Cardiac fibroblast (primary cell): ENCODE measurements around the gene BSPRY.
"Not testable (repeated sequence)": the region's sequence is repeated elsewhere in the genome, so short reads cannot be mapped to it uniquely, and the experiment has no call there.

Source experiments
- DNase-seq, 2 donors: peaks; one replicate each; pipeline versions ENCODE4 v3.0.0 to v3.0.0-alpha.2; 2010; ENCODE audit warnings: low read depth in 2 of 2
- H3K4me3 ChIP-seq, 2 donors: replicated peaks in 1 of 2; 1 replicate in 1 of 2; 2 replicates in 1 of 2; pipeline ENCODE4 v1.5.1; 2011; ENCODE audit warnings: low read depth in 2 of 2, low read length in 2 of 2, mild to moderate bottlenecking in 2 of 2, moderate library complexity in 1 of 2
- TF ChIP-seq, protein P1 (sequence below): IDR thresholded peaks from one replicate; pipeline ENCODE4 v1.5.1; 2011; ENCODE audit warnings: low read depth, mild to moderate bottlenecking, low read length, inconsistent platforms

Gene BSPRY

DNA sequence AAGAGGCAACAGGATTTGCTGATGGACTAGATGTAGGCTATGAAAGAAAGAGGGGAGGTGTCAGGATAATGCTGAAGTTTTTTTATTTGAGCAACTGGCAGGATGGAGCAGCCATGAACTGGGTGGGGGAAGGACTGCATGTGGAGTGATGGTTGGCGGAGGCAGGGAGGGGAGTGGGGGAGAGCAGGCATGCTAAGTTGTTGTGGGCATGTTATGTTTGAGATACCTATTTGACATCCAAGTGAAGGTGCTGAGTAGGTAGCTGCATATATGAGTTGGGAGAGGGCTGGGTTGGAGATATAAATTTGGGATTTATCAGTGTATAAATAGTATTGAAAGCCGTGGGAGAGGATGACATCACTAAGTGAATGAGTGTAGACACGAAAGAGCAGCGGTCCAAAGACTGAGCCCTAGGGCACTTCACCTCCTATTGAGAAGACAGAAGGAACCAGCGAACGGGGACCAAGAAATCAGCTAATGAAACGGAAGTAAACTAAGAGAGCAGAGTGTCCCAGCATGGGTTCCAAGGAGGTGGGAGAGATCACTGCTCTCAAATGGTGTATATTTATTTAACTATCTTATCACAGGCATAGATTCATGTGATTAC lies 7.4 kb downstream of the BSPRY start:
- DNase-seq = no peak
- TF ChIP-seq, protein P1, sequence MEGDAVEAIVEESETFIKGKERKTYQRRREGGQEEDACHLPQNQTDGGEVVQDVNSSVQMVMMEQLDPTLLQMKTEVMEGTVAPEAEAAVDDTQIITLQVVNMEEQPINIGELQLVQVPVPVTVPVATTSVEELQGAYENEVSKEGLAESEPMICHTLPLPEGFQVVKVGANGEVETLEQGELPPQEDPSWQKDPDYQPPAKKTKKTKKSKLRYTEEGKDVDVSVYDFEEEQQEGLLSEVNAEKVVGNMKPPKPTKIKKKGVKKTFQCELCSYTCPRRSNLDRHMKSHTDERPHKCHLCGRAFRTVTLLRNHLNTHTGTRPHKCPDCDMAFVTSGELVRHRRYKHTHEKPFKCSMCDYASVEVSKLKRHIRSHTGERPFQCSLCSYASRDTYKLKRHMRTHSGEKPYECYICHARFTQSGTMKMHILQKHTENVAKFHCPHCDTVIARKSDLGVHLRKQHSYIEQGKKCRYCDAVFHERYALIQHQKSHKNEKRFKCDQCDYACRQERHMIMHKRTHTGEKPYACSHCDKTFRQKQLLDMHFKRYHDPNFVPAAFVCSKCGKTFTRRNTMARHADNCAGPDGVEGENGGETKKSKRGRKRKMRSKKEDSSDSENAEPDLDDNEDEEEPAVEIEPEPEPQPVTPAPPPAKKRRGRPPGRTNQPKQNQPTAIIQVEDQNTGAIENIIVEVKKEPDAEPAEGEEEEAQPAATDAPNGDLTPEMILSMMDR = no peak
- no peak overlapping the region for H3K4me3 ChIP-seq

DNA sequence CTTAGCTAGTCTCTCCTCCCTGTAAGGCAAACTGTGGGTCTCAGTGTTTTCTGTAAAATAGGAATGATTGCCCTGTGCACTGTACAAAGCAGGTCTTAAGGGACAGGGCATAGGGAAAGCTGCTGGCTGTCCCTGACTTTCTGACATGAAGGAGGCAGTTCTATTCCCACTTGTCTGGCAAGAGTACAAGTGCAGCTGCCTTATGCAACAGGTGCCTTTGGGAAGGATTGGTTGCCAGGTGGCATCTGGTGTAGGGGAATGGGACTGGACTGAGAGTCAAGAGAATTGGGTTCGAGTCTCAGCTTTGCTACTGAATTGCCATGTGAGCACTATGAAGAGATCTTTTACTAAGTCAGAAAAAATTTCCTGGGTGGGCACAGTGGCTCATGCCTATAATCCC lies 10.0 kb downstream of the BSPRY start:
- no peak for DNase-seq
- TF ChIP-seq, protein P1 = no peak
- no peak overlapping the region for H3K4me3 ChIP-seq

DNA sequence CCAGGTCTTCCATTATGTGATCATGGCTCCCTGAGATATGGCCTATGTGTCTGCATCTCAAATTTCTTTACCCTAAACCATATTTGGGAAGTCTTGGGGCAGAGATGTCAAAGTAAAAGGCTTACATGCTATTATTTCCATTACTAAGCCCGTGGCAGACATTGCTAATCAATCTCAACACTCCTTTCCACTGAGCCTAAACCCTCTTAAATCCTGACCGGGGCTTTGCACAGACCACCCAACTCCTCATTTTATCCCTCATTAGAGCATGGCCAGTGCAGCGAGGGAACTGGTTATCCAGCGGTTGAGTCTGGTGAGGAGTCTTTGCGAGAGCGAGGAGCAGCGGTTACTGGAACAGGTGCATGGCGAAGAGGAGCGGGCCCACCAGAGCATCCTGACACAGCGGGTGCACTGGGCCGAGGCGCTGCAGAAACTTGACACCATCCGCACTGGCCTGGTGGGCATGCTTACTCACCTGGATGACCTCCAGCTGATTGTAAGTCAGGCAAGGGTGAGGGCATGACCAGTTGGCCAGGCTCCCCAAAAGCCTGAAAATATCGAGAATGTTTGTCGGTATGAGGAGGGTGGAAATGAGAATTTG lies 11.0 kb downstream of the BSPRY start:
- no peak for DNase-seq
- no peak overlapping the region for H3K4me3 ChIP-seq
- TF ChIP-seq, protein P1 = no peak

DNA sequence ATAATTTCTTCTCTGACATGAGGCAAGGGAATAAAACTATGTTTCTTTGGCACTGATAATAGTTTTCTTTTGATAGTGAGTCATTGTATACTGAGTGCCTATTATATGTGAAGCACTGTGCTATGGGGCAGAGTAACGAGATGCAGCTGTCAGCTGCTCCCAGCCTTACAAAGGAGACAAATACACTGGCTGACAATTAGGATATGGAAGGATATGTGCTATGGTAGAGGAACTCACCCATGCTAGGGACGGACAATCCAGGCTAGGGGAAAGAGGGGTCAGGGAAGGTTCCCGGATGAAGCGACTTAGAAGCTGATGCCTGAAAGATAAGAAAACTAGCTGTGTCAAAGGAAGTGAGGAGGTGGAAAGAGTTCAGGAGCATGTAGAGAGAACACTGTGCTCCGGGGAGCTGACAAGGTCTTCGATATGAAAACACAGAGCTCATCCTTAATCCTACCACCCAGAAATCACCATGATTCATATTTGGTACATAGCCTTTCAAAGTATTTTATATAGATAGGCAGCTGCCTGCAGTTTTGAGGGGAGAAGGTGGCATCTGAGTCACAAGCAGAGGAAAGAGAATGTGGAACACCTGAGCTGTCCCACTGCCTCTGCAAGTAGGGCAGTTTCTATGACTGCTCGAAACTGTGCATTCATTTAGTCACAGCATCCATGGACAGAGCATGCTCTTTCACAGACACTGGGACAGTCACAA lies 12.1 kb downstream of the BSPRY start:
- TF ChIP-seq, protein P1 = no peak

DNA sequence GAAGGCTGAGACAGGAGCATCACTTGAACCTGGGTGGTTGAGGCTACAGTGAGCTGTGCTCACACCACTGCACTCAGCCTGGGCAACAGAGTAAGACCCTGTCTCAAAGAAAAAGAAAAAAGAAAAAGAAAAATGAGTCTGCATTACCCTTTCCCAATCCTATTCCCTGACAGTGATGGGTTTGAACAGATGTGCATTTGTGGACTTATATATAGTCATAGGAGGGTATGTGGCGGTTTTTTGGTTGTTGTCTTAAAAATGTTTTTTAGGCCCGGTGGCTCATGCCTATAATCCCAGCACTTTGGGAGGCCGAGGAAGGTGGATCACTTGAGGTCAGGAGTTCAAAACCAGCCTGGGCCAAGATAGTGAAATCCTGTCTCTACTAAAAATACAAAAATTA lies 14.0 kb downstream of the BSPRY start:
- no peak for DNase-seq

More for the DNA sequence above, 12.1 kb downstream of the BSPRY start:
- H3K4me3 ChIP-seq = no peak overlapping the region
- DNase-seq = peak; percentile 49 to 63

DNA sequence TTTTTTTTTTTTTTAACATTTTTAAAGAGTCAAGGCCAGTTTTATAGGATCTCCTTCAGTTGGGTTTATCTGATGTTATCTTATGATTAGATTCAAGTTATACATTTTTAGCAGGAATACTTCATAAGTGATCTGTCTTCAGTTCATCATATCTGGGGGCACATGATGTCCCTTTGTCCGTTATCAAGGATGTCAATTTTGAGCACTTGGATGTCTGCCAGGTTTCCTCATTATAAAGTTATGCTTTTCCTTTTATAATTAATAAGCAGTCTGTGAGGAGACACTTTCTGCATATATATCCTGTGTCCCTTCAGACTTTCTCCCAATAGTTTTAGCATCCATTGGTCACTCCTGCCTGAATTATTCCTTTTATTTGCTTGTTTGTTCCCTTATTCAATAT lies 15.6 kb downstream of the BSPRY start:
- H3K4me3 ChIP-seq = no peak overlapping the region
- no peak for DNase-seq
- TF ChIP-seq, protein P1 = no peak

More for the DNA sequence above, 14.0 kb downstream of the BSPRY start:
- TF ChIP-seq, protein P1 = no peak
- H3K4me3 ChIP-seq = no peak overlapping the region

DNA sequence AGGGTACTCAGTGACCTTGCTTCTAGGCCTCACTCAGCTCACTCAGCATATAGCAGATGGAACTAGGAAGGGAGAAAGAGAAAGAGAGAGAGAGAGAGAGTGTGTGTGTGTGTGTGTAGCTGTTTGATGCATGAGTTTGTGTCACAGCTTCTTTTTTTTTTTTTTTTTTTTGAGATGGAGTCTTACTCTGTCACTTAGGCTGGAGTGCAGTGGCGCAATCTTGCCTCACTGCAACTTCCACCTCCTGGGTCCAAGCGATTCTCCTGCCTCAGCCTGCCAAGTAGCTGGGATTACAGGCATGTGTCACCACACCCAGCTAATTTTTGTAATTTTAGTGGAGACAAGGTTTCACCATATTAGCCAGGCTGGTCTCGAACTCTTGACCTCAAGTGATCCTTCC lies 16.3 kb downstream of the BSPRY start:
- DNase-seq = peak in 1 of 2 donors; percentile 13
- not testable (repeated sequence) for H3K4me3 ChIP-seq
